Measurements from ENCODE around the gene RYR3.

The RYR3 gene

DNA sequence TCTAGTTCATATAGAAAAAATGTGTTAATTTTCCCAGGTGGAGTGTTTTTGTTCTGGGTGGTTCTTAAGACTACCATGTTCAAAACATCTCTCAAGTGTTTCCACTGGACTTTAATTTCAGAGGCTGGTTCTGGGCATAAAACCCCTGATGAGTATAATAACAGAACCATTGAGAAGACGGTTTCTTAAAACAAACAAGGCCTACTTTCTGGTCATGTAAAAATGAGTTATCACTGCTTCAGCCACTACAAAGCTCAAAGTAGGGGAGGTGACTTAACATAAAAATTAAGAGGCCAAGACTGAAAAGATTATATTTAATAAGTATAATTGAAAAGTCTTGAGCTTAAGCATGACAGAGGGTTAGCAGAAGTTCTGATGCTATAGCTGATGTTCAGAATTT, 33.8 kb downstream of the RYR3 start:
- no peaks in the 10 kb centered on the region for H3K9me2 ChIP-seq (replicated peaks; ENCODE audit: insufficient read depth, low read length)
- no peak overlapping the region for H3K4me3 ChIP-seq (ENCODE audit: insufficient read depth, low read length, poor library complexity, severe bottlenecking)
- no peak overlapping the region for H3K27ac ChIP-seq (ENCODE audit: low read depth, low read length)
- TF ChIP-seq, protein P1, sequence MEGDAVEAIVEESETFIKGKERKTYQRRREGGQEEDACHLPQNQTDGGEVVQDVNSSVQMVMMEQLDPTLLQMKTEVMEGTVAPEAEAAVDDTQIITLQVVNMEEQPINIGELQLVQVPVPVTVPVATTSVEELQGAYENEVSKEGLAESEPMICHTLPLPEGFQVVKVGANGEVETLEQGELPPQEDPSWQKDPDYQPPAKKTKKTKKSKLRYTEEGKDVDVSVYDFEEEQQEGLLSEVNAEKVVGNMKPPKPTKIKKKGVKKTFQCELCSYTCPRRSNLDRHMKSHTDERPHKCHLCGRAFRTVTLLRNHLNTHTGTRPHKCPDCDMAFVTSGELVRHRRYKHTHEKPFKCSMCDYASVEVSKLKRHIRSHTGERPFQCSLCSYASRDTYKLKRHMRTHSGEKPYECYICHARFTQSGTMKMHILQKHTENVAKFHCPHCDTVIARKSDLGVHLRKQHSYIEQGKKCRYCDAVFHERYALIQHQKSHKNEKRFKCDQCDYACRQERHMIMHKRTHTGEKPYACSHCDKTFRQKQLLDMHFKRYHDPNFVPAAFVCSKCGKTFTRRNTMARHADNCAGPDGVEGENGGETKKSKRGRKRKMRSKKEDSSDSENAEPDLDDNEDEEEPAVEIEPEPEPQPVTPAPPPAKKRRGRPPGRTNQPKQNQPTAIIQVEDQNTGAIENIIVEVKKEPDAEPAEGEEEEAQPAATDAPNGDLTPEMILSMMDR (IDR thresholded peaks at IDR 0.05; ENCODE audit: insufficient read depth, low read length, poor library complexity, severe bottlenecking) = no peak
- TF ChIP-seq EZH2phosphoT487 (conservative IDR thresholded peaks at IDR 0.05; ENCODE audit: low read length) = no peak
- H2AFZ ChIP-seq (ENCODE audit: low read depth, low read length, severe bottlenecking) = no peak overlapping the region
- H3K36me3 ChIP-seq (ENCODE audit: low read length) = no peaks in the 10 kb centered on the region
- H3K79me2 ChIP-seq (ENCODE audit: insufficient read depth, low read length) = no peaks in the 10 kb centered on the region
- H3F3A ChIP-seq (ENCODE audit: insufficient read depth) = no peaks in the 10 kb centered on the region
- no peaks in the 10 kb centered on the region for H3K9me3 ChIP-seq (ENCODE audit: insufficient read depth, low read length)
- no peak overlapping the region for H3K4me2 ChIP-seq (ENCODE audit: low read depth, low read length, poor library complexity, severe bottlenecking)
- H4K20me1 ChIP-seq (ENCODE audit: low read depth, low read length) = no peaks in the 10 kb centered on the region
- H3K9ac ChIP-seq (ENCODE audit: low read length) = no peak overlapping the region
- no peaks in the 10 kb centered on the region; the same call in 1 of the 2 replicates for H3K27me3 ChIP-seq (ENCODE audit: low read length)

DNA sequence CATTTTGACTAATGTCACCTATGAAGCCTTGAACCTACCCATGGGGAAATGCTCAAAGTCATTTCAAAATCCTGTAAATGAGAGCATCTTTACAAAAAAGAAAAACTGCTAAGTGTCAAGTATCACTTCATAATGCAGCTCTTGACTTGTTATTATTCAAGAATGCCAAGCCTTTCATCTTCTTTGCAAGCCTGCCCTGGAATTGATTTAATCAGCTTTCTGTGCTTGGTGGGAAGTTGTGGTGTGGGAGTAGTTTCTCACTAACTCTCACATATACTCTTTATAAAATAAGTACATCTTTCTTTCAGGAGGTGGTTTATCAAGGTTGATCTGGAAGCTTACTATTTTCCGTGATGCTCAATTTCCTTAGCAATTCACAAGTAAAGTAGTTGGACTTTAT, 43.6 kb downstream of the RYR3 start:
- Histone ChIP-seq H3K79me2 (ENCODE audit: insufficient read depth, low read length) (no peaks in the 10 kb centered on the region), H3K36me3 (ENCODE audit: low read length) (no peaks in the 10 kb centered on the region), H2AFZ (ENCODE audit: low read depth, low read length, severe bottlenecking) (no peak overlapping the region), H3K9me2 (replicated peaks; ENCODE audit: insufficient read depth, low read length) (no peaks in the 10 kb centered on the region), H3K4me3 (ENCODE audit: insufficient read depth, low read length, poor library complexity, severe bottlenecking) (no peak overlapping the region), H3K4me2 (ENCODE audit: low read depth, low read length, poor library complexity, severe bottlenecking) (no peak overlapping the region), H3K9ac (ENCODE audit: low read length) (no peak overlapping the region), H4K20me1 (ENCODE audit: low read depth, low read length) (no peaks in the 10 kb centered on the region), H3K27me3 (ENCODE audit: low read length) (no peaks in the 10 kb centered on the region), H3K27ac (ENCODE audit: low read depth, low read length) (no peak overlapping the region), H3K9me3 (ENCODE audit: insufficient read depth, low read length) (no peaks in the 10 kb centered on the region), H3F3A (ENCODE audit: insufficient read depth) (no peaks in the 10 kb centered on the region)
- no peak for TF ChIP-seq EZH2phosphoT487 (conservative IDR thresholded peaks at IDR 0.05; ENCODE audit: low read length)
- TF ChIP-seq, protein P1 (IDR thresholded peaks at IDR 0.05; ENCODE audit: insufficient read depth, low read length, poor library complexity, severe bottlenecking) = no peak

DNA sequence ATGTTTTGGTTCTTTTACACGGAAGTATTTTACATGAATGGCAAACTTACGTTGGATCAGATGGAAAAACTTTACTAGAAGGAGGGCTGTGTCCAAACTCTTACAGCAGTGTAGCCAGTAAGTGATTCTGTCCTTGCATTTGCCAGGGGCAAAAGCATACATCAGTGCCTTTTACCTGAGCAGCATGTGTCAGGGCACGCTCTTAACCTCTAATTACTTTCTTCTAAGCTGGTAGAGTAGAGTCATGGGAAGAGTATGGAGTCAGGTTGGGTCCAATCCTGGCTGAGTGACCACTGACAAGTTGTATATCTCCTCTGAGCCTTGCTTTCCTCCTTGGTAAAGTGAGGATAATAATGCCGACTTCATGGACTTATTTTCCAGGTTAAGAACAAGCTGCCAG, 47.1 kb downstream of the RYR3 start:
- Histone ChIP-seq H3K4me3 (ENCODE audit: insufficient read depth, low read length, poor library complexity, severe bottlenecking) (no peak overlapping the region), H2AFZ (ENCODE audit: low read depth, low read length, severe bottlenecking) (no peak overlapping the region), H3K27ac (ENCODE audit: low read depth, low read length) (no peak overlapping the region), H3K9me3 (ENCODE audit: insufficient read depth, low read length) (no peaks in the 10 kb centered on the region), H3K79me2 (ENCODE audit: insufficient read depth, low read length) (no peaks in the 10 kb centered on the region), H3K4me2 (ENCODE audit: low read depth, low read length, poor library complexity, severe bottlenecking) (no peak overlapping the region), H4K20me1 (ENCODE audit: low read depth, low read length) (no peaks in the 10 kb centered on the region), H3F3A (ENCODE audit: insufficient read depth) (no peaks in the 10 kb centered on the region), H3K36me3 (ENCODE audit: low read length) (no peaks in the 10 kb centered on the region), H3K9ac (ENCODE audit: low read length) (no peak overlapping the region), H3K27me3 (ENCODE audit: low read length) (no peaks in the 10 kb centered on the region), H3K9me2 (replicated peaks; ENCODE audit: insufficient read depth, low read length) (no peaks in the 10 kb centered on the region)
- no peak for TF ChIP-seq EZH2phosphoT487 (conservative IDR thresholded peaks at IDR 0.05; ENCODE audit: low read length)
- TF ChIP-seq, protein P1 (IDR thresholded peaks at IDR 0.05; ENCODE audit: insufficient read depth, low read length, poor library complexity, severe bottlenecking) = no peak

Measured in SU-DHL-6 (cell line).